Tibial nerve (tissue), 3 donors: Measurements from ENCODE around the gene CASZ1.

ENCODE experiments used
- CTCF ChIP-seq, 5 experiments: fragments of 200-600 bp in 3 of 5; fragments of 450-650 bp in 2 of 5; sonication (generic) in 3 of 5; IDR thresholded peaks; one replicate each; pipeline ENCODE4 v1.5.1; 2016 to 2019; ENCODE audit warnings: antibody characterized with exemption in 5 of 5, mild to moderate bottlenecking in 3 of 5, moderate library complexity in 2 of 5
- POLR2A ChIP-seq, 2 donors: fragments of 450-650 bp; IDR thresholded peaks; one replicate each; pipeline ENCODE4 v1.6.1; 2017; ENCODE audit warnings: antibody characterized with exemption in 2 of 2, mild to moderate bottlenecking in 2 of 2, moderate library complexity in 2 of 2

DNA sequence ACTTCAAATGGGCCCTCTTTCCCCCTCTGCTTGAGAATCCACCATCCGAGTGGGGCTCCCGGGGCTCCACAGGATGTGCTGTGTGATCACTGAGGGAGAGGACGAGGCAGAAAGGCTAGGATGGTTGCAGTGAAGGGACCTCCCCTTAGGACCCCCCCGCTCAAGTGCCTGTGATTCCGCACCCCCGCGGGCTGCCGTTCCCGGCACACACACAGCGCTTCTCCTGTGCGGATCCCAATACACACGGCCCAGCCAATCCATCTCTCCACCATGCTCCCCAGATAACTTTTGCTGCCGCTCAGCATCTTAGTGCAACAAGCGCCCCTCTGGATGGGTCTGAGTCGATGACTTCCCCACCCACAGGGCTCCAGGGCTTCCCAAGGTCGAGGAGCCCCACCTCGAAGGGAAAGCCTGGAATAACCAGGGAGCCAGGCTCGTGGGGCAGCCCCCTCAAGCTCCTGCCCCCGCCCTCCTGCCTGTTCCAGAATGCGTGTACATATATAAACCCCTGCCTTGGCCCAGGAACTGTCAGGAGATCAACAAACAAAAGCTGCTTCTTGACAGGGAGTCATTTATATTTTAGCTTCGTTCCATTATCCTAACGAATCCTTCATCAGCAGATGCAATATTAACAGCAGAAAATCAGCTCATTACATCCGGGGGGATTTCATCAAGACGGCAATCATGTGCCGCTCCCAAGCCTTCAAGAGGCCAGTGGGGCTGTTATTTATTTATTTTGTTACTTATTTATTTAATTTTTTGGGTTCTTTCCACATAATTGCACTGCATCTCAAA, 83.7 kb downstream of the CASZ1 start:
- TF ChIP-seq CTCF (IDR thresholded peaks at IDR 0.05) (no peak), POLR2A (IDR thresholded peaks at IDR 0.05) (no peak)
